Measurements from ENCODE around the gene UGT2A3. TPM values are rescaled to one million over a fixed set of nuclear protein-coding genes. Genes with fewer than 3 reads are reported as not detected.
"Not testable (repeated sequence)": the region's sequence is repeated elsewhere in the genome, so short reads cannot be mapped to it uniquely, and the experiment has no call there.

UGT2A3 gene
- not detected for total RNA-seq

DNA sequence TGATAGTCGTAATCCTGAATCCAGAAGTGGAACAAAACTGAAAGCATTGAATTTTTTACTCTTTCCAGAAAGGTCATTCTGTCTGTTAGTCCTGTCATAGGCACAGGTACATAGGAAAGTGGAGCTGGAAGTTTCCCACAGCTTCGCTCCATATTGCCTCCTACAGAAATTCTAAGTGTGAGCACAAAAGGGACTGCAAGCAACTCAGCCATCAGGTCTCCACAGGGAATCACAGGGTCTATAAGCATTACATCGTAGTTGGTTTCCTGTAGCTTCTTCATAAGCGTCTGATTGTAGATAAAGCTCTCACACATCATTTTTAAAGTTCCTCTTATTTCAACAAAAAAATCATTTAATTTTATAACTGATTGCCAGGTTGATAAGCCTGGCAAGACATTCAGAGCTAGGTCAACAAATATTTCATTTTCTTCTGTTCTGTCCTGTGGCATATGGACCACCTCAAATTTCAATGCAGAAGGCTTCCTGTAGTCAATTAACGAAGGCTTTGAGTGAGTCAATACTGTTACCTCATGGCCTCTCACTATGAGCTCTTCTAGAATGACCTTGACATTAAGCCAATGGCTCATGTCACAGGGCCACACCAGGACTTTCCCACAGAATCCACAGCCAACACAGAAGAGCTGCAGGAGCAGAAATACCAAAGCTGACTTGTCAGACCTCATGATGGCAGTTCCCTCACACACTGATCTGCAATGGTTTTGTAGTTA, at the start of gene UGT2A3:
TSS of gene UGT2A3 (minus strand) at position 727 of the 728 bp plus-strand sequence. CDS start at position 683, 44 bp downstream.
- H3K36me3 Mint-ChIP-seq (ENCODE audit: low read depth), result no peaks in the 10 kb centered on the region
- ChIA-PET POLR2A (no interaction called here), CTCF (no interaction called here)
- no peak within 1 kb of the TSS for H3K27ac Mint-ChIP-seq
- H3K9me3 Mint-ChIP-seq (ENCODE audit: insufficient read depth), result no peaks in the 10 kb centered on the region
- H3K4me3 Mint-ChIP-seq, result no peak within 1 kb of the TSS
- ATAC-seq, result no peak
- DNase-seq, result no peak
- no peaks in the 10 kb centered on the region for H3K27me3 Mint-ChIP-seq (ENCODE audit: low read depth)
- no peaks in the 10 kb centered on the region for H3K4me1 Mint-ChIP-seq (ENCODE audit: low read depth)

DNA sequence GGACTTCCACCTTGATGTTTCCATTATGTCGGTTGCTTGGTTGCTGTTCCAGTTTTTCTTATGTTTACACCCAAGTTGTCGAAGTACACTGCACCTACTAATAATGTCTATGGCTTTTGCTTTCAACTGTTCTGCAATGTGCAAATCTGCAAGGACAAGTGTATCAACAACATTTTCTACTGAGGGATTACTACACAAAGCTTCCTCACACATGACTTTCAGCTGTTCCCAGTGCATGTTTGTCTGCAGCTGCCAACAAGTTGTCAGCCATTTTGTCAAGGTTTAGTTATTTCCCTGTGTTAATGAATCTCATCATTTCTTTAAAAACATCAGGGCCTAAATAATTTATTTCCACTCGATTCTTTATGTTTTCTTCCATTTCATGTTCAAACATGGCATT, 45.4 kb upstream of the UGT2A3 start:
- no peaks in the 10 kb centered on the region for H3K27me3 Mint-ChIP-seq (ENCODE audit: low read depth)
- POLR2A ChIA-PET, result no interaction called here
- no peak overlapping the region for H3K27ac Mint-ChIP-seq
- no peak for ATAC-seq
- no peak overlapping the region for H3K4me3 Mint-ChIP-seq
- no peaks in the 10 kb centered on the region for H3K36me3 Mint-ChIP-seq (ENCODE audit: low read depth)
- H3K4me1 Mint-ChIP-seq (ENCODE audit: low read depth), result no peaks in the 10 kb centered on the region
- no peak for DNase-seq
- H3K9me3 Mint-ChIP-seq (ENCODE audit: insufficient read depth), result no peaks in the 10 kb centered on the region
- CTCF ChIA-PET, result no interaction called here

GRCh38 chr4:68995292-68995691, 43.7 kb upstream of the UGT2A3 start:
- Mint-ChIP-seq H3K36me3 (ENCODE audit: low read depth) (no peaks in the 10 kb centered on the region), H3K4me3 (no peak overlapping the region), H3K9me3 (ENCODE audit: insufficient read depth) (no peaks in the 10 kb centered on the region), H3K27me3 (ENCODE audit: low read depth) (no peaks in the 10 kb centered on the region), H3K27ac (no peak overlapping the region), H3K4me1 (ENCODE audit: low read depth) (no peaks in the 10 kb centered on the region)
- POLR2A ChIA-PET, result no interaction called here
- DNase-seq, result no peak
- CTCF ChIA-PET, result no interaction called here
- ATAC-seq, result no peak

GRCh38 chr4:68987007-68987406, 35.4 kb upstream of the UGT2A3 start:
- no peak for ATAC-seq
- no peak overlapping the region for H3K27ac Mint-ChIP-seq
- no peak for DNase-seq
- H3K9me3 Mint-ChIP-seq (ENCODE audit: insufficient read depth), result no peaks in the 10 kb centered on the region
- CTCF ChIA-PET, result no interaction called here
- H3K4me1 Mint-ChIP-seq (ENCODE audit: low read depth), result no peaks in the 10 kb centered on the region
- POLR2A ChIA-PET, result no interaction called here
- no peaks in the 10 kb centered on the region for H3K36me3 Mint-ChIP-seq (ENCODE audit: low read depth)
- H3K4me3 Mint-ChIP-seq, result no peak overlapping the region
- H3K27me3 Mint-ChIP-seq (ENCODE audit: low read depth), result no peaks in the 10 kb centered on the region

- no peaks in the 10 kb centered on the region for H3K36me3 Mint-ChIP-seq (ENCODE audit: low read depth)
- ChIA-PET CTCF (no interaction called here), POLR2A (interaction anchor here (0.7 kb wide), 1 partner anchor 19 kb away, joined by 3 read pairs; no protein-coding TSS in a partner anchor)
- no peak overlapping the region for H3K27ac Mint-ChIP-seq
- no peaks in the 10 kb centered on the region for H3K9me3 Mint-ChIP-seq (ENCODE audit: insufficient read depth)
- no peak for ATAC-seq
- no peak overlapping the region for H3K4me3 Mint-ChIP-seq
- DNase-seq, result no peak
- H3K27me3 Mint-ChIP-seq (ENCODE audit: low read depth), result no peaks in the 10 kb centered on the region
- H3K4me1 Mint-ChIP-seq (ENCODE audit: low read depth), result no peaks in the 10 kb centered on the region
Measured at GRCh38 chr4:68985442-68985841, 33.8 kb upstream of the UGT2A3 start.

- no peak overlapping the region for H3K27ac Mint-ChIP-seq
- no peaks in the 10 kb centered on the region for H3K27me3 Mint-ChIP-seq (ENCODE audit: low read depth)
- DNase-seq (no peak), ATAC-seq (no peak)
- no peaks in the 10 kb centered on the region for H3K9me3 Mint-ChIP-seq (ENCODE audit: insufficient read depth)
- H3K36me3 Mint-ChIP-seq (ENCODE audit: low read depth), result no peaks in the 10 kb centered on the region
- H3K4me1 Mint-ChIP-seq (ENCODE audit: low read depth), result no peaks in the 10 kb centered on the region
- ChIA-PET CTCF (no interaction called here), POLR2A (interaction anchor here (0.7 kb wide), 1 partner anchor 19 kb away, joined by 3 read pairs; no protein-coding TSS in a partner anchor)
- H3K4me3 Mint-ChIP-seq, result no peak overlapping the region
Measured at GRCh38 chr4:68984947-68985346, 33.3 kb upstream of the UGT2A3 start.

DNA sequence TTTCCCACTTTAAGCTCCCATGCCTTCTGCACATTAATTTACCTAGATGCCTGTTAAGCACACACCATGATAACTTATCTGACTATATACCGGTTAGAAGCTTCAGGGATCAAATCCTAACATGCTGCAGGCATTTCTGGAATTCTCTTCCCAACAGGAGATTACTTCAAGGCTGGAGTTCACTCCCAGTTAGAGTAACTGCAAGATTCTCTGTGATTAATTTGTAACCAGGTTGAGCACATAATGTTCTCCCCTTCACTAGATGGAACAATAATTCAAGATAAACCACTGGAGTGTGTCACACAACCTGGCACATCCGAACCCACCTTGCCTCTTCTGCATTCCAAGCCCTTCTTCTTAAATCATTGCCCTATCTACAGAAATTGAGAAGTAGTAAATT, 11.8 kb upstream of the UGT2A3 start:
- ChIA-PET POLR2A (no interaction called here), CTCF (no interaction called here)
- H3K27ac Mint-ChIP-seq, result no peak overlapping the region
- DNase-seq, result no peak
- no peak overlapping the region for H3K4me3 Mint-ChIP-seq
- H3K36me3 Mint-ChIP-seq (ENCODE audit: low read depth), result no peaks in the 10 kb centered on the region
- H3K9me3 Mint-ChIP-seq (ENCODE audit: insufficient read depth), result no peaks in the 10 kb centered on the region
- H3K27me3 Mint-ChIP-seq (ENCODE audit: low read depth), result no peaks in the 10 kb centered on the region
- no peaks in the 10 kb centered on the region for H3K4me1 Mint-ChIP-seq (ENCODE audit: low read depth)
- no peak for ATAC-seq

DNA sequence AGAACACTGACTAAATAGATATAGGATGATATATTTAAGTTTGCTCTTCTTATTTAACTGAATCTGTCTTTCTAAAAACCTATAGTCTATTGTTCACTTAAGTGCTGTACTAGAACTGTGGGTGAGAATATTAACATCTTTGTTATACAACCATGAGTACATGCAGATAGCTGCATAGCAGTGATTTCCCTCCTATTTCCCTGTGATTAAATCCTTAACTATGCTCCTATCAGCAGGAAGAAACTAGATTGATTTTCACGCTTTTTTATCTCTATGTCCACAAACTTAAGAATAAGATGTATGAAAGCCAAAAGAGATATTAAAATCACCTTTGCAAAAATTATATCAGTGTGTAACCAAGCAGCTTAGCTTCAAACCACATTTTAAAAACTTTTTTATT, 11.3 kb upstream of the UGT2A3 start:
- Mint-ChIP-seq H3K27me3 (ENCODE audit: low read depth) (no peaks in the 10 kb centered on the region), H3K4me1 (ENCODE audit: low read depth) (no peaks in the 10 kb centered on the region), H3K4me3 (no peak overlapping the region), H3K27ac (no peak overlapping the region), H3K9me3 (ENCODE audit: insufficient read depth) (no peaks in the 10 kb centered on the region), H3K36me3 (ENCODE audit: low read depth) (no peaks in the 10 kb centered on the region)
- CTCF ChIA-PET, result no interaction called here
- ATAC-seq (no peak), DNase-seq (no peak)
- POLR2A ChIA-PET, result no interaction called here

- Mint-ChIP-seq H3K27me3 (ENCODE audit: low read depth) (no peaks in the 10 kb centered on the region), H3K9me3 (ENCODE audit: insufficient read depth) (no peaks in the 10 kb centered on the region), H3K4me3 (no peak overlapping the region), H3K27ac (no peak overlapping the region), H3K36me3 (ENCODE audit: low read depth) (no peaks in the 10 kb centered on the region), H3K4me1 (ENCODE audit: low read depth) (no peaks in the 10 kb centered on the region)
- ChIA-PET POLR2A (no interaction called here), CTCF (no interaction called here)
- ATAC-seq, result no peak
- DNase-seq, result no peak
Measured at GRCh38 chr4:68960294-68961163, 8.9 kb upstream of the UGT2A3 start.

- H3K36me3 Mint-ChIP-seq (ENCODE audit: low read depth); H3K27ac Mint-ChIP-seq; ATAC-seq; CTCF ChIA-PET; POLR2A ChIA-PET; H3K27me3 Mint-ChIP-seq (ENCODE audit: low read depth); DNase-seq; H3K4me3 Mint-ChIP-seq; H3K4me1 Mint-ChIP-seq (ENCODE audit: low read depth); H3K9me3 Mint-ChIP-seq (ENCODE audit: insufficient read depth): not testable (repeated sequence)
Measured at GRCh38 chr4:68959085-68959484, 7.5 kb upstream of the UGT2A3 start.

DNA sequence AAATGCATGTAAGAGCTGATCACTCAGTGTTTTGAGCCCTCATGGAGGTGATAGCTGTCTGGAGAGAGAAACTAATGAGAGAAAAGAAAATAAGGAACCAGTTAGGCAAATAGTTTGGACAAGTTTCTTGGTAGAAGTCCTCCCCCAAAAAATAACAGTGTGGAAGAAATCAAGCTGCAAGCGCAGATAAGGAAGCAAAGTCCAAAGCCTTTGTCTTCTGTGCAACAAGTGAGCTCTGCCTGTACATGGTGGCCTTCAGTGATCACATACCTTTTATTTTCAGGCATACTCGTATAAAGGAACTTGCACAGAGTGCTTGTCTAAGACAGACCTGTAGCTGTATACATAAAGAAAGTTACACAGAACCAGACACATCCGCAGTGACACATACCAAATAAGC, 2.5 kb upstream of the UGT2A3 start:
- H3K27ac Mint-ChIP-seq, result no peak overlapping the region
- H3K36me3 Mint-ChIP-seq (ENCODE audit: low read depth), result no peaks in the 10 kb centered on the region
- H3K4me3 Mint-ChIP-seq, result no peak overlapping the region
- no peak for DNase-seq
- POLR2A ChIA-PET, result no interaction called here
- CTCF ChIA-PET, result no interaction called here
- H3K4me1 Mint-ChIP-seq (ENCODE audit: low read depth), result no peaks in the 10 kb centered on the region
- H3K27me3 Mint-ChIP-seq (ENCODE audit: low read depth), result no peaks in the 10 kb centered on the region
- no peak for ATAC-seq
- H3K9me3 Mint-ChIP-seq (ENCODE audit: insufficient read depth), result no peaks in the 10 kb centered on the region

- no peaks in the 10 kb centered on the region for H3K4me1 Mint-ChIP-seq (ENCODE audit: low read depth)
- H3K9me3 Mint-ChIP-seq (ENCODE audit: insufficient read depth), result no peaks in the 10 kb centered on the region
- ATAC-seq (no peak), DNase-seq (no peak)
- H3K4me3 Mint-ChIP-seq, result no peak overlapping the region
- H3K36me3 Mint-ChIP-seq (ENCODE audit: low read depth), result no peaks in the 10 kb centered on the region
- ChIA-PET CTCF (no interaction called here), POLR2A (interaction anchor here (0.6 kb wide), 1 partner anchor 30 kb away, joined by 3 read pairs; no protein-coding TSS in a partner anchor)
- H3K27ac Mint-ChIP-seq, result no peak overlapping the region
- no peaks in the 10 kb centered on the region for H3K27me3 Mint-ChIP-seq (ENCODE audit: low read depth)
Measured at GRCh38 chr4:68953056-68953596, 1.5 kb upstream of the UGT2A3 start.

All from activated CD8-positive, alpha-beta T cell treated with anti-CD3 and anti-CD28 coated beads, Interleukin-2, amount 10 ng/mL, durations not matched to agents 7 days and 5 days (primary cell).